ENCODE measurements around the gene AGPAT4. TPM values are rescaled to one million over a fixed set of nuclear protein-coding genes. Genes with fewer than 3 reads are reported as not detected.

Gene AGPAT4
- total and polyA plus RNA-seq, 2 donors (not counting 1 experiment from before 2014, with no cell fraction given) = 4.4 to 6.1 TPM

DNA sequence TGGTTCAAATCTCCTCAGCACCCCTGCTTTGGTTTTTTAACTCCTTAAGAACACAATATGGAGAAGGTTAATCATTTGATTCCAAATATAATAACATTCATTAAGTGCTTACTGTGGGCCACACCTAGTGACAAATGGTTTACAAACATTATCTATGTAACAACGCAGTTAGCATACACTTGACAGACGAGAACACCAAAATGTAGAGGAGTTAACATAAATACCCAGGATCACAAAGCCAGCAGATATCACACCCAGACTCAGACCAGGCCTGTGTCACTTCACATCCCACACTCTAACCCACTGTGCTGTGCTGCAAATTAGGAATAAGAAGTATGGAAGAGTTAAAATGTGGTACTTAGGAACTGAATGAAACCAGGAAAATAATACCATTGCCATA, 82.9 kb downstream of the AGPAT4 start:
- ATAC-seq (ENCODE audit: low read depth) = no peak
- no peak overlapping the region for H3K4me3 Mint-ChIP-seq
- H3K27me3 Mint-ChIP-seq = no peaks in the 10 kb centered on the region
- Histone ChIP-seq H3K9ac (ENCODE audit: low read length) (no peak overlapping the region), H3K4me2 (replicated peaks; ENCODE audit: low read depth, low read length, poor library complexity, severe bottlenecking) (no peak overlapping the region), H4K20me1 (ENCODE audit: control insufficient read depth, insufficient read depth, low read length, poor library complexity, severe bottlenecking) (no peaks in the 10 kb centered on the region), H3K4me3 (ENCODE audit: control extremely low read depth in 1 of 5, extremely low read depth in 1 of 5, insufficient read depth in 1 of 5, low read depth in 2 of 5, low read length in 4 of 5) (no peak overlapping the region), H3K9me3 (ENCODE audit: control extremely low read depth in 1 of 3, control insufficient read depth in 2 of 3, insufficient read depth in 1 of 3, low read length in 2 of 3) (peaks cover 0 to 7% (median 6%) of the 10 kb centered on the region in 3 donors), H3K27ac (ENCODE audit: low read length in 2 of 2) (no peak overlapping the region), H3K27me3 (replicated peaks in 1 of 4; ENCODE audit: control extremely low read depth in 1 of 4, control insufficient read depth in 3 of 4, insufficient read depth in 4 of 4, low read length in 3 of 4) (no peaks in the 10 kb centered on the region), H3K79me2 (ENCODE audit: control insufficient read depth, insufficient read depth, low read length) (no peaks in the 10 kb centered on the region), H3K4me1 (ENCODE audit: control insufficient read depth in 2 of 2, insufficient read depth in 2 of 2, low read length in 2 of 2) (no peaks in the 10 kb centered on the region), H3K36me3 (replicated peaks in 1 of 2; ENCODE audit: control extremely low read depth in 1 of 2, control insufficient read depth in 1 of 2, extremely low read depth in 1 of 2, insufficient read depth in 2 of 2, low read length in 1 of 2) (no peaks in the 10 kb centered on the region), H2AFZ (ENCODE audit: insufficient read depth, low read depth, low read length, poor library complexity, severe bottlenecking) (no peak overlapping the region)
- H3K4me1 Mint-ChIP-seq = no peaks in the 10 kb centered on the region
- 100% methylated on average over 1 of the region's 2 CpGs for WGBS (ENCODE audit: insufficient coverage)
- TF ChIP-seq, protein P1, sequence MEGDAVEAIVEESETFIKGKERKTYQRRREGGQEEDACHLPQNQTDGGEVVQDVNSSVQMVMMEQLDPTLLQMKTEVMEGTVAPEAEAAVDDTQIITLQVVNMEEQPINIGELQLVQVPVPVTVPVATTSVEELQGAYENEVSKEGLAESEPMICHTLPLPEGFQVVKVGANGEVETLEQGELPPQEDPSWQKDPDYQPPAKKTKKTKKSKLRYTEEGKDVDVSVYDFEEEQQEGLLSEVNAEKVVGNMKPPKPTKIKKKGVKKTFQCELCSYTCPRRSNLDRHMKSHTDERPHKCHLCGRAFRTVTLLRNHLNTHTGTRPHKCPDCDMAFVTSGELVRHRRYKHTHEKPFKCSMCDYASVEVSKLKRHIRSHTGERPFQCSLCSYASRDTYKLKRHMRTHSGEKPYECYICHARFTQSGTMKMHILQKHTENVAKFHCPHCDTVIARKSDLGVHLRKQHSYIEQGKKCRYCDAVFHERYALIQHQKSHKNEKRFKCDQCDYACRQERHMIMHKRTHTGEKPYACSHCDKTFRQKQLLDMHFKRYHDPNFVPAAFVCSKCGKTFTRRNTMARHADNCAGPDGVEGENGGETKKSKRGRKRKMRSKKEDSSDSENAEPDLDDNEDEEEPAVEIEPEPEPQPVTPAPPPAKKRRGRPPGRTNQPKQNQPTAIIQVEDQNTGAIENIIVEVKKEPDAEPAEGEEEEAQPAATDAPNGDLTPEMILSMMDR (IDR thresholded peaks at IDR 0.05) = no peak
- no peak for TF ChIP-seq EZH2 (IDR thresholded peaks at IDR 0.05; ENCODE audit: borderline replicate concordance, insufficient read depth, low read depth, low read length, poor library complexity, severe bottlenecking)
- intact Hi-C loops (cut with micrococcal nuclease) = no loop called here
- CTCF ChIA-PET = no interaction called here
- POLR2A ChIA-PET = no interaction called here
- peaks cover 8% of the 10 kb centered on the region for H3K9me3 Mint-ChIP-seq (ENCODE audit: insufficient read depth)
- DNase-seq = no peak
- no peak overlapping the region for H3K27ac Mint-ChIP-seq

DNA sequence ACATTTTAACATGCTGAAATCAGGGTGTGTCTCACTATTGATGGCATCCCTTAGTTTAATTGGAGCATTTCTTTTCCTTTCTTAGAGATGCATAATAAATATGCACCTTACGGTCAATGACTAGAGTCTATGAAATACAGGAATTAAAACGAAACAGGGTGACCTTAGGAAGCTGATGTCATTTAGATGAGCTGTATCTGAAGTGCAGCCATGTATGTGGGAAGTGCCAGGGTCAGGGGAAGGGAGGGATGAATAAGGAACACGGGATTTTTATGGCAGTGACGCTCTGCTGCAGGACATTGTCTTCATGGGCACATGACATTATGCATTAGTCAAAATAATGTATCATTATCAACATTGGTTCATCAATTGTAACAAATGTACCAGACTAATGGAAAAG, 84.0 kb downstream of the AGPAT4 start:
- no peaks in the 10 kb centered on the region for H3K27me3 Mint-ChIP-seq
- POLR2A ChIA-PET = no interaction called here
- peaks cover 8% of the 10 kb centered on the region for H3K9me3 Mint-ChIP-seq (ENCODE audit: insufficient read depth)
- Histone ChIP-seq H3K4me2 (replicated peaks; ENCODE audit: low read depth, low read length, poor library complexity, severe bottlenecking) (no peak overlapping the region), H3K4me3 (ENCODE audit: control extremely low read depth in 1 of 5, extremely low read depth in 1 of 5, insufficient read depth in 1 of 5, low read depth in 2 of 5, low read length in 4 of 5) (no peak overlapping the region), H3K4me1 (ENCODE audit: control insufficient read depth in 2 of 2, insufficient read depth in 2 of 2, low read length in 2 of 2) (no peaks in the 10 kb centered on the region), H3K36me3 (replicated peaks in 1 of 2; ENCODE audit: control extremely low read depth in 1 of 2, control insufficient read depth in 1 of 2, extremely low read depth in 1 of 2, insufficient read depth in 2 of 2, low read length in 1 of 2) (no peaks in the 10 kb centered on the region), H3K9ac (ENCODE audit: low read length) (no peak overlapping the region), H2AFZ (ENCODE audit: insufficient read depth, low read depth, low read length, poor library complexity, severe bottlenecking) (no peak overlapping the region), H3K27me3 (replicated peaks in 1 of 4; ENCODE audit: control extremely low read depth in 1 of 4, control insufficient read depth in 3 of 4, insufficient read depth in 4 of 4, low read length in 3 of 4) (no peaks in the 10 kb centered on the region), H3K27ac (ENCODE audit: low read length in 2 of 2) (no peak overlapping the region), H3K9me3 (ENCODE audit: control extremely low read depth in 1 of 3, control insufficient read depth in 2 of 3, insufficient read depth in 1 of 3, low read length in 2 of 3) (peaks cover 0 to 7% (median 6%) of the 10 kb centered on the region in 3 donors), H3K79me2 (ENCODE audit: control insufficient read depth, insufficient read depth, low read length) (no peaks in the 10 kb centered on the region), H4K20me1 (ENCODE audit: control insufficient read depth, insufficient read depth, low read length, poor library complexity, severe bottlenecking) (no peaks in the 10 kb centered on the region)
- no peak for TF ChIP-seq EZH2 (IDR thresholded peaks at IDR 0.05; ENCODE audit: borderline replicate concordance, insufficient read depth, low read depth, low read length, poor library complexity, severe bottlenecking)
- TF ChIP-seq, protein P1 (IDR thresholded peaks at IDR 0.05) = no peak
- no peak for ATAC-seq (ENCODE audit: low read depth)
- DNase-seq = no peak
- CTCF ChIA-PET = no interaction called here
- no peaks in the 10 kb centered on the region for H3K4me1 Mint-ChIP-seq
- WGBS (ENCODE audit: insufficient coverage) = 88% methylated on average over 2 of the region's 4 CpGs
- intact Hi-C loops (cut with micrococcal nuclease) = no loop called here
- no peak overlapping the region for H3K27ac Mint-ChIP-seq
- H3K4me3 Mint-ChIP-seq = no peak overlapping the region

All from B cell (primary cell).